HT-29 (cell line): ENCODE results near the gene ADAMTSL1. TPM values are rescaled to one million over a fixed set of nuclear protein-coding genes. Genes with fewer than 3 reads are reported as not detected.

Experiments
- DNase-seq: peaks from one replicate; pipeline ENCODE4 v3.0.0-alpha.2; 2015; ENCODE audit warnings: low spot score
- total RNA-seq: library from RNA; depleted of rRNA; stranded (reverse); fragments of >200 nt; shearing (Covaris generic); gene quantifications from 2 replicates; pipeline ENCODE4 v1.2.3, GENCODE V29; 2014

The ADAMTSL1 gene
- total RNA-seq, 1 experiment from 2014 or later = not detected

- DNase-seq = no peak
These were observed 6.3 kb upstream of the ADAMTSL1 start for GRCh38 chr9:18467696-18468095.

GRCh38 chr9:18472435-18472834 lies 1.5 kb upstream of the ADAMTSL1 start:
- DNase-seq = no peak

DNA sequence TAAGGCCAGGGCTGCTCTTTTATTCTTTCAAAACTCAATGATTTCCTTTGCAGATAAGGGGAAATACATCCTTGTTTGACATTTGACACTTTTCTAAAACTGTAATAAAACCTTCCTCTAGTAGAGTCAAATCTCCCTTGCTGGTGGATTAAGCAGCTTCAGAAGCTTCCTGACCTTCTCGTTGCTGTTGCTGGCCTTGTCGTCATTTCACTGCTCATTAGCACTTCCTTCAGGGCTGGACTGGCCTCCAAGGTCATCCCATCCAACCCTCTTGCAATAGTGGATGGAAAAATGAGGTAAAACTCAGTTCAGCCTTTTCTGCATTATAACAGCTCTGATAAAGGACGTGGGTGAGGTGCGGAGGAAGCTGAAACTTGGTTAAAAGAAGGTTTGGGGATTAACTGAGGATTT lies 1.1 kb upstream of the ADAMTSL1 start:
- DNase-seq = no peak

GRCh38 chr9:18474783-18475182 lies 830 bp downstream of the ADAMTSL1 start:
- DNase-seq = no peak

- DNase-seq = no peak
These were observed 3.2 kb downstream of the ADAMTSL1 start for GRCh38 chr9:18477121-18477660.

DNA sequence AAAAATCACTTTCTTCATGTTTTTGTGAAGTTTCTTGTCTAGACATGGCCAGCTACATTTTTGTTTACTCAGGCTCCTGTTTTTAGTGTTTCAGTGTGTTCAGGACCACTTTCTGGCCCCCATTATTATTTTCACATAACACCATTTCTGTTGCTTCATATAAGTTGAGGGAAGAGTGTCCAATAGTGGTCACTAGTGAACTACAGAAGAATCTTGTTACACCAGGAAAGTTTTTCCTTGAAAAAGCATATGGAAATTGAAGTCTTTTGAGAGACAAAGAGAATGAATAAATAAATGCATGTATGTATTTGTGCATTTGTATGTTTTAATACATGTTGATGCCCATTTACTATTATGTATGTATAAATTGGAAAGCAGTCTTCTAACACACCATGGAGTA lies 3.8 kb downstream of the ADAMTSL1 start:
- DNase-seq = no peak

GRCh38 chr9:18478501-18479361 lies 4.8 kb downstream of the ADAMTSL1 start:
- no peak for DNase-seq

DNA sequence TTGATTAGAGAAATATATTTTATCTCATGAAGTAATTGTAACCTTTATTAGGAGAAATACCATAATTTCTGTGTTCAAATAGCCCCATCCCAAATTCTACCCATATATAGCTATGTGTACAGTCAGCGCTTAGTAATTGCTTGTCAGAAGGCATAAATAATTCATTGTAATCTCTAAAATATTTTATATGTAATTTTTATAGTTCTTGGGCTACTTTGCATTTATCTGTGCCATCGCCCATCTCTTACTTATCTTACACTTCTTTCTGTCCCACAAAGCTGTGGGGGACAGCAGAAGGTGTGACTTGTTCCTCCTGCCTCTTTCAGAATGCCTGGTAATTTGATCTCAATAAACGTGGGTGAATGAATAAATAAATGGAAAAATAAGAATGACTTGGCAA lies 5.5 kb downstream of the ADAMTSL1 start:
- no peak for DNase-seq

GRCh38 chr9:18480662-18481093 lies 6.7 kb downstream of the ADAMTSL1 start:
- no peak for DNase-seq

- no peak for DNase-seq
These were observed 8.4 kb downstream of the ADAMTSL1 start for GRCh38 chr9:18482371-18482770.

DNA sequence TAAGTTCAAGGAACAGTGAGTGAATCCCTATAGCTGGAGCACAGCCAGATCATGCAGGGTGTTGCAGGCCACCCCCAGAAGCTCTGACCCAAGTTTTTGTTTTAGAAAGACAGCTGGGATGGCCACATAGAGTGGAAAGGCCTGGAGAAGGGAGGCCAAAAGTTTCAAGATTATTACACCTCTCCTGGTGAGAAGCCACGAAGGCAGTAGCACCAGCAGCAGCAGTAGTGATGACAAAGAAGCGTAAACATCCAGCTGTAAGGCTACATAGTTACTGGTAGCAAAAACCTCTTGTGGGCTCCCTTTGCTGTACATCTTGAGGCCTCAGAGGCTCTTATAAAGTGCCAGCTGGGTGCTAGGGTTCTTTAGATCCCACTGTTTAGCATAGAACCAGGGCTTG lies 11.8 kb downstream of the ADAMTSL1 start:
- no peak for DNase-seq

DNA sequence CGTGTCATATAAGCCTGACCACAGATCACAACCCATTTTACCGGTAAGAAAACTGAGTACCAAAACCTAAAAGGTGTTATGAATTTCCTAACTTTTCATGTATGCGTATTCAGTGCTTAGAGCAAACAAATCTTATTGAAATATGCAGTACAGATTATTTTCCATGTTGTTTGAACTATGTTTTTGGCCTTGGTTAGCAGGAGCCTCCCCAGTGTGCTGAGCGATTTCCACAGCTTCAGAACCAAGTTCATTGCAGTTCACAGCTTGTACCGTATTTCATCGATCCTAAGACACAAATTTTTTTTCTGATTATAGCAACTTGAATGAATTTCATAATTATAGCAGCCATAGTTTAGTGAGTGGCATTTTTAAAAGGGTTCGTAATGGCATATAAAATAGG lies 13.7 kb downstream of the ADAMTSL1 start:
- DNase-seq = no peak

DNA sequence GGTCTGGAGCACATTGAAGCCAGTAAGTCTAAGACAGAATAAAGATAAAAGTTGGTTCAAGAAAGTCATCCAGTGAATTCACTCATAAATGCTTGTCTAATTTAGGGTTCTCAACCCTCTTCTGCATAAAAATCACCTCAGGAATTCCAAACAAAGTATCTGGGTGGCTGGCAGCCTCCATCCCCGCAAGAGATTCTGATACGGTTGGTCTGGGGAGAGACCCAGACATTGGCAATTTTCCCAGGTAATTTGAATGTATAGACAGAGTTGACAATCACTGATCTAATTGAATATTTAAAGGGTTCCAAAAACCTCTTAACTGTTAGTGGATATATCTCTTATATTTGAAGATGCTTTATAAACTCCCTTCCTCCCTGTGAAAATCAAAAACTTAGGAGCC lies 14.9 kb downstream of the ADAMTSL1 start:
- DNase-seq = no peak

DNA sequence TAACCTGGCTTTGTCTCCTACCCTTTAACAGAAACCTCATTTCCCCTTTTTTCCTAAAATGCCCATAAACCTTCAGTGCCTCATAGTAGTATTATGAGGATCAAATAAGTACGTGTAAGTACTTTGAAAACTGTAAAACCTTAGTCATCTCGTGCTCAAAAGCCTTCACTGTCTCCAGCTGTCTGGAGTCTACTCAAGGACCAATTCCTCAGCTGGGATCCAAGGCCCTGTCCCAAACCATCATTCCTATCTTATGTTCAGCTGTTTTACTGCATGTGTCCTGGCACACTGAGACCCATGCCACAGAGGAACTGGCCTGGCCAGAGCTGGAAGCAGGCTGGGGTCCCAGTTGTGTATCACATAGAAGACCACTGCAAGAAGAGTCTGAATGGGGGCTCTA lies 15.9 kb downstream of the ADAMTSL1 start:
- DNase-seq = no peak

DNA sequence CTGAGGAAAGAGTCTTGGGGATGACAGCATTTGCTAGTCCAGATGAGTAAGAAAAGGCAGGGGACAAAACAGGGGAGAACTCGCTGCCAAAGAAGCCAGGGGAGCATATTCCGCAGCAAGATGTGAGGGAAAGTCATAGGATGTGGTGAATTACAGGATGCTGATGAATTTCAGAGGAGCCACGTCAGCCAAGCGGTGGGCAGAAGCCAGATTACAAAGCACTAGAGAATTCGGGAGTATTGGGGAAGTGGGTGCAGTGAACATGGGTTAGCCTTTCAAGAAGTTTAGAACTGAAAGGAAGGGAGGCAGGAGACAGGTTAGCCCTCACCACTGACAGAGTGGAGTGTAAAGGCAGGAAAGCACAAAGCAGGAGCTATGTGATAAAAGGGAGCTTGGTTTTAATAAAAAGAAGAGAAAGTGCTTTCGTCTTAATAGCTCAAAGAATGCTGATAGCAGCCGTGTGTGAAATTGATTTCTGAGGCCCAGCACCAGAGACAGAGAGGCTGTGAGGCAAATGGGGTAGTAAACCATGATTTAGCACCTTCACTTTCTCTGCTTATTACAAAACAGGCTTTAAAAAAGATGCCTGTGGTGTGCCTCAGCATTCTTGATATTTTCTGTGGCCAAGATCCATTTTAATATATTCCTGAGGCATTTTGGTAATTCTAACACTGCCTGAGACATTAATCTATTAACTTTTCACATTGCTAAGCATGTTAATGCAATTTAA lies 16.9 kb downstream of the ADAMTSL1 start:
- no peak for DNase-seq

DNA sequence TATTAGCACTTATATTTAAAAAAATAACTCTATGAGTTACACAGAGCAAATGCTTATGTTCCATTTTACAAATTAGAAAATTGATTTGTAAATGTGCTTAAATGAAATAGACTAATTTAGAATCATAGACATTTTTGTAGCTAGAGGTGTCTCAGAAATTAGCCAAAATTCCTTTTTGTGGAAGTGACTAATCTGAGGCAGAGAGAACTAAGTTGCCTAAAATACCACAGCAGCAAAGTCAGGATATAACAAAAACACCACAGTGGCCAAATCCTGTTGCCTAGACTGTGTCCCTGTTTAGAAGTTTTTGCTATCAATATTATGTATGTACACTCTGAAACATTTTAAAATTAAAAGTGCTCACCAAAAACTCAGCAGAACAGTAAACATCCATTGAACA lies 18.7 kb downstream of the ADAMTSL1 start:
- no peak for DNase-seq

DNA sequence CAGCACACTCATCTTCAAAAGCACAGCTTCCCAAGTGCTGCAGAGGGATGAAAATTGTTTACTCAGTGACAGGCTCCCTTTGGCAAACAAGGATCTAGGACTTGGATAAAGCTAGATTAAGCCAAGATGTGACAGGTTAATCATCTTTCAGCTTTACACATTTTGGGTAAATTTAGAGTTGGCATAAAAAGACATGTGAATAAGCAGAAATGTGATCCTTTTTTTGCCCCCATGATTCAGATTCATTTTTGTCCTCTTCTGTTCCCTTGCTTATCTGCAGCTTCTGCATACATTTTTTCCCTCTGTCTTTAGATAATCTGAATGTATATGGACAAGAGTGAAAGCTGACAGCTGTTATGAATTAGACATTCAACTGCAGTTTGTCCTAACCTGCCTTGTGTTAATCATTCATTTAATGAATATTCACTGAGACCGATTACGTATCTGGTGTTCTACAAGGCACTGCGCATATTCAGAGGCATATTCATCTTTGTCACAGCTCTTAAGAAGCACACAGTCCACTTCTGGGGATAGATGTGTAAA lies 19.6 kb downstream of the ADAMTSL1 start:
- DNase-seq = no peak

- DNase-seq = no peak
These were observed 21.1 kb downstream of the ADAMTSL1 start for GRCh38 chr9:18495065-18495464.

- no peak for DNase-seq
These were observed 22.5 kb downstream of the ADAMTSL1 start for GRCh38 chr9:18496256-18497000.

- no peak for DNase-seq
These were observed 25.1 kb downstream of the ADAMTSL1 start for GRCh38 chr9:18499062-18499461.

GRCh38 chr9:18499980-18500379 lies 26.0 kb downstream of the ADAMTSL1 start:
- no peak for DNase-seq

GRCh38 chr9:18500451-18500850 lies 26.5 kb downstream of the ADAMTSL1 start:
- DNase-seq = no peak
